ENCODE measurements around the gene FIG4. TPM values are rescaled to one million over a fixed set of nuclear protein-coding genes. Genes with fewer than 3 reads are reported as not detected.

Gene FIG4
- total RNA-seq (10.9 and 16.5 TPM in 2 replicates), polyA plus RNA-seq (8.0 and 11.8 TPM in 2 replicates)

- under 1% methylated on average over 46 of the region's 47 CpGs for WGBS (ENCODE audit: low lambda C conversion rate, missing lambda C conversion rate)
- H2AFZ ChIP-seq = peak within 1 kb of the TSS; percentile 96
- H3K4me3 ChIP-seq = peak within 1 kb of the TSS; percentile 66
- H3K4me1 ChIP-seq (ENCODE audit: insufficient read depth) = peaks cover 4% of the 10 kb centered on the region
- H3K79me2 ChIP-seq = peaks cover 21% of the 10 kb centered on the region
- no peaks in the 10 kb centered on the region for H4K20me1 ChIP-seq (ENCODE audit: insufficient read depth, poor library complexity, severe bottlenecking)
- peak within 1 kb of the TSS; percentile 85 for H3K27ac ChIP-seq
- no peaks in the 10 kb centered on the region for H3K27me3 ChIP-seq
- H3K9me3 ChIP-seq (ENCODE audit: low read depth) = no peaks in the 10 kb centered on the region
- TF ChIP-seq CTCF (IDR thresholded peaks at IDR 0.05; ENCODE audit: poor library complexity) (peak; percentile 43), EZH2phosphoT487 (IDR thresholded peaks at IDR 0.05; ENCODE audit: low read depth, severe bottlenecking, unreplicated experiment) (no peak)
- peak; percentile 96 for DNase-seq (ENCODE audit: low spot score)
- no peaks in the 10 kb centered on the region for H3K9me2 ChIP-seq (replicated peaks; ENCODE audit: insufficient read depth)
- H3K4me2 ChIP-seq = peak within 1 kb of the TSS; percentile 89
- H3K36me3 ChIP-seq (replicated peaks; ENCODE audit: insufficient read depth, low read depth) = no peaks in the 10 kb centered on the region
These were observed at the start of gene FIG4, which contains the start of gene AK9 for GRCh38 chr6:109690737-109691621. TSS of gene FIG4 (plus strand) at chr6:109691296. CDS start at chr6:109691436, 140 bp downstream. TSS of gene AK9 (minus strand) at chr6:109691202. CDS start at chr6:109675745, 15,457 bp downstream.

- H2AFZ ChIP-seq = no peak overlapping the region
- H3K36me3 ChIP-seq (replicated peaks; ENCODE audit: insufficient read depth, low read depth) = no peaks in the 10 kb centered on the region
- no peaks in the 10 kb centered on the region for H3K4me1 ChIP-seq (ENCODE audit: insufficient read depth)
- H3K9me3 ChIP-seq (ENCODE audit: low read depth) = no peaks in the 10 kb centered on the region
- H3K27me3 ChIP-seq = no peaks in the 10 kb centered on the region
- no peak overlapping the region for H3K27ac ChIP-seq
- H3K4me3 ChIP-seq = no peak overlapping the region
- no peaks in the 10 kb centered on the region for H3K9me2 ChIP-seq (replicated peaks; ENCODE audit: insufficient read depth)
- H3K4me2 ChIP-seq = no peak overlapping the region
- H4K20me1 ChIP-seq (ENCODE audit: insufficient read depth, poor library complexity, severe bottlenecking) = no peaks in the 10 kb centered on the region
- TF ChIP-seq EZH2 (IDR thresholded peaks at IDR 0.05; ENCODE audit: borderline replicate concordance) (no peak), CTCF (IDR thresholded peaks at IDR 0.05; ENCODE audit: poor library complexity) (no peak), EZH2phosphoT487 (IDR thresholded peaks at IDR 0.05; ENCODE audit: low read depth, severe bottlenecking, unreplicated experiment) (no peak)
- WGBS (ENCODE audit: low lambda C conversion rate, missing lambda C conversion rate) = 89% methylated on average over 2 of the region's 2 CpGs
- DNase-seq (ENCODE audit: low spot score) = no peak
- H3K79me2 ChIP-seq = no peaks in the 10 kb centered on the region
These were observed 47.0 kb upstream of the FIG4 start for GRCh38 chr6:109644131-109644530.

GRCh38 chr6:109653264-109653663 is 37.8 kb upstream of the FIG4 start:
- no peak for TF ChIP-seq EZH2 (IDR thresholded peaks at IDR 0.05; ENCODE audit: borderline replicate concordance)
- no peak for TF ChIP-seq CTCF (IDR thresholded peaks at IDR 0.05; ENCODE audit: poor library complexity)
- TF ChIP-seq EZH2phosphoT487 (IDR thresholded peaks at IDR 0.05; ENCODE audit: low read depth, severe bottlenecking, unreplicated experiment) = no peak
- no peaks in the 10 kb centered on the region for H3K4me1 ChIP-seq (ENCODE audit: insufficient read depth)
- no peak overlapping the region for H2AFZ ChIP-seq
- H3K9me3 ChIP-seq (ENCODE audit: low read depth) = no peaks in the 10 kb centered on the region
- no peaks in the 10 kb centered on the region for H3K27me3 ChIP-seq
- H3K36me3 ChIP-seq (replicated peaks; ENCODE audit: insufficient read depth, low read depth) = no peaks in the 10 kb centered on the region
- H3K79me2 ChIP-seq = no peaks in the 10 kb centered on the region
- no peaks in the 10 kb centered on the region for H4K20me1 ChIP-seq (ENCODE audit: insufficient read depth, poor library complexity, severe bottlenecking)
- no peak for DNase-seq (ENCODE audit: low spot score)
- H3K4me2 ChIP-seq = no peak overlapping the region
- WGBS (ENCODE audit: low lambda C conversion rate, missing lambda C conversion rate) = 67% methylated on average over 5 of the region's 5 CpGs
- no peak overlapping the region for H3K27ac ChIP-seq
- H3K9me2 ChIP-seq (replicated peaks; ENCODE audit: insufficient read depth) = no peaks in the 10 kb centered on the region
- no peak overlapping the region for H3K4me3 ChIP-seq
